HEK293 (cell line): ENCODE results near the gene CACNA2D4.

ENCODE experiments used
- CTCF ChIA-PET: fragments of 350-600 bp; formaldehyde crosslinking; extraction: SDS; loops from one replicate; lab custom pipeline; 2021; ENCODE audit warnings: antibody characterized with exemption; lab: Yijun Ruan, JAX
- POLR2A ChIA-PET: fragments of 300-600 bp; formaldehyde crosslinking; extraction: SDS; loops from one replicate; lab custom pipeline; 2020; ENCODE audit warnings: antibody characterized with exemption, inconsistent platforms; lab: Yijun Ruan, JAX
- H3K27ac ChIP-seq: fragments of 200-500 bp; sonication (Bioruptor generic); 2 replicates; pipeline ENCODE4 v1.5.1; 2014; ENCODE audit warnings: low read depth, low read length, control low read depth, inconsistent platforms; ENCODE audit errors: extremely low read depth
- H3K36me3 ChIP-seq, 2 experiments: fragments of 200-500 bp in 1 of 2; sonication (Bioruptor generic) in 1 of 2; 1 replicate in 1 of 2; 2 replicates in 1 of 2; pipeline ENCODE4 v1.5.1; 2014 to 2017; ENCODE audit warnings: inconsistent platforms in 2 of 2, low read length in 2 of 2; ENCODE audit not compliant: control insufficient read depth in 2 of 2, insufficient read depth in 1 of 2
- H3K4me1 ChIP-seq: fragments of 200-500 bp; sonication (Bioruptor generic); 2 replicates; pipeline ENCODE4 v1.5.1; 2014; ENCODE audit warnings: mild to moderate bottlenecking, low read length, inconsistent platforms; ENCODE audit not compliant: control insufficient read depth, insufficient read depth
- H3K4me3 ChIP-seq: 2 replicates; pipeline ENCODE4 v1.5.1; 2011; ENCODE audit warnings: low read depth, mild to moderate bottlenecking, control low read depth, low read length, moderate library complexity
- H3K9me3 ChIP-seq: fragments of 200-500 bp; sonication (Bioruptor generic); 2 replicates; pipeline ENCODE4 v1.5.1; 2014; ENCODE audit warnings: low read depth, low read length, inconsistent platforms; ENCODE audit not compliant: control insufficient read depth, insufficient read depth
- EGR2 ChIP-seq: fragments of 450-650 bp; formaldehyde crosslinking; IDR thresholded peaks from 2 replicates; pipeline ENCODE4 v1.5.1; 2016; ENCODE audit warnings: low read depth, missing biosample characterization, missing genetic modification characterization
- FEZF1 ChIP-seq: fragments of 450-650 bp; formaldehyde crosslinking; IDR thresholded peaks from 2 replicates; pipeline ENCODE4 v1.5.1; 2016; ENCODE audit warnings: missing biosample characterization, missing genetic modification characterization
- IKZF3 ChIP-seq: fragments of 450-650 bp; IDR thresholded peaks from 2 replicates; pipeline ENCODE4 v1.5.0; 2018; ENCODE audit warnings: missing biosample characterization, mild to moderate bottlenecking, missing genetic modification characterization, moderate library complexity
- MEIS1 ChIP-seq: sonication (generic); formaldehyde crosslinking; IDR thresholded peaks from 2 replicates; pipeline ENCODE4 v1.8.1; 2022; ENCODE audit warnings: missing genetic modification reagents, mild to moderate bottlenecking, borderline replicate concordance
- OVOL3 ChIP-seq: fragments of 450-650 bp; formaldehyde crosslinking; IDR thresholded peaks from 2 replicates; pipeline ENCODE4 v1.5.1; 2016; ENCODE audit warnings: missing biosample characterization, missing genetic modification characterization
- PRDM1 ChIP-seq: fragments of 450-650 bp; formaldehyde crosslinking; IDR thresholded peaks from 2 replicates; pipeline ENCODE4; 2016; ENCODE audit warnings: missing biosample characterization, missing genetic modification characterization
- RBAK ChIP-seq: fragments of 450-650 bp; formaldehyde crosslinking; IDR thresholded peaks from 2 replicates; pipeline ENCODE4 v1.5.1; 2016; ENCODE audit warnings: missing biosample characterization, missing genetic modification characterization
- ZEB2 ChIP-seq: fragments of 450-650 bp; formaldehyde crosslinking; IDR thresholded peaks from 2 replicates; pipeline ENCODE4 v1.5.1; 2016; ENCODE audit warnings: missing biosample characterization, missing genetic modification characterization
- ZNF112 ChIP-seq: fragments of 450-650 bp; formaldehyde crosslinking; IDR thresholded peaks from 2 replicates; pipeline ENCODE4 v1.5.0; 2017; ENCODE audit warnings: missing biosample characterization, missing genetic modification characterization
- ZNF16 ChIP-seq: fragments of 450-650 bp; formaldehyde crosslinking; IDR thresholded peaks from 2 replicates; pipeline ENCODE4 v1.5.1; 2016; ENCODE audit warnings: low read depth, missing biosample characterization, missing genetic modification characterization
- ZNF416 ChIP-seq: fragments of 450-650 bp; formaldehyde crosslinking; IDR thresholded peaks from 2 replicates; pipeline ENCODE4 v1.5.1; 2016; ENCODE audit warnings: missing biosample characterization, missing genetic modification characterization
- ZNF501 ChIP-seq: fragments of 450-650 bp; formaldehyde crosslinking; IDR thresholded peaks from 2 replicates; pipeline ENCODE4 v1.5.1; 2016; ENCODE audit warnings: missing biosample characterization, missing genetic modification characterization
- ZNF510 ChIP-seq: fragments of 450-650 bp; formaldehyde crosslinking; IDR thresholded peaks from 2 replicates; pipeline ENCODE4 v1.5.1; 2018; ENCODE audit warnings: mild to moderate bottlenecking, missing genetic modification characterization, missing biosample characterization; ENCODE audit not compliant: insufficient replicate concordance
- ZNF544 ChIP-seq: fragments of 450-650 bp; formaldehyde crosslinking; IDR thresholded peaks from 2 replicates; pipeline ENCODE4 v1.5.0; 2017; ENCODE audit warnings: missing biosample characterization, missing genetic modification characterization
- ZNF558 ChIP-seq: fragments of 450-650 bp; formaldehyde crosslinking; IDR thresholded peaks from 2 replicates; pipeline ENCODE4 v1.5.1; 2016; ENCODE audit warnings: missing biosample characterization, missing genetic modification characterization
- ZNF600 ChIP-seq: fragments of 450-650 bp; formaldehyde crosslinking; IDR thresholded peaks from 2 replicates; pipeline ENCODE4 v1.5.1; 2016; ENCODE audit warnings: missing biosample characterization, missing genetic modification characterization
- ZNF621 ChIP-seq: fragments of 450-650 bp; formaldehyde crosslinking; IDR thresholded peaks from 2 replicates; pipeline ENCODE4 v1.5.1; 2017; ENCODE audit warnings: missing biosample characterization, missing genetic modification characterization
- ZNF701 ChIP-seq: fragments of 450-650 bp; formaldehyde crosslinking; IDR thresholded peaks from 2 replicates; pipeline ENCODE4 v1.5.1; 2016; ENCODE audit warnings: missing biosample characterization, missing genetic modification characterization
- ZNF768 ChIP-seq: fragments of 450-650 bp; formaldehyde crosslinking; IDR thresholded peaks from 2 replicates; pipeline ENCODE4 v1.5.1; 2018; ENCODE audit warnings: missing biosample characterization, mild to moderate bottlenecking, missing genetic modification characterization
- ZNF776 ChIP-seq: fragments of 450-650 bp; formaldehyde crosslinking; IDR thresholded peaks from 2 replicates; pipeline ENCODE4 v1.5.0; 2017; ENCODE audit warnings: missing biosample characterization, missing genetic modification characterization, borderline replicate concordance
- TF ChIP-seq, protein P1 (sequence below): fragments of 450-650 bp; formaldehyde crosslinking; IDR thresholded peaks from 2 replicates; pipeline ENCODE4 v1.5.1; 2016; ENCODE audit warnings: missing biosample characterization, missing genetic modification characterization
- TF ChIP-seq, protein P2 (sequence below): fragments of 450-650 bp; formaldehyde crosslinking; IDR thresholded peaks from 2 replicates; pipeline ENCODE4 v1.5.1; 2016; ENCODE audit warnings: missing biosample characterization, missing genetic modification characterization
- TF ChIP-seq, protein P3 (sequence below): fragments of 450-650 bp; formaldehyde crosslinking; IDR thresholded peaks from 2 replicates; pipeline ENCODE4 v1.5.1; 2017; ENCODE audit warnings: missing biosample characterization, missing genetic modification characterization
- TF ChIP-seq, protein P4 (sequence below): fragments of 450-650 bp; IDR thresholded peaks from 2 replicates; pipeline ENCODE4 v1.5.1; 2018; ENCODE audit warnings: missing biosample characterization, mild to moderate bottlenecking, missing genetic modification characterization

Gene CACNA2D4

DNA sequence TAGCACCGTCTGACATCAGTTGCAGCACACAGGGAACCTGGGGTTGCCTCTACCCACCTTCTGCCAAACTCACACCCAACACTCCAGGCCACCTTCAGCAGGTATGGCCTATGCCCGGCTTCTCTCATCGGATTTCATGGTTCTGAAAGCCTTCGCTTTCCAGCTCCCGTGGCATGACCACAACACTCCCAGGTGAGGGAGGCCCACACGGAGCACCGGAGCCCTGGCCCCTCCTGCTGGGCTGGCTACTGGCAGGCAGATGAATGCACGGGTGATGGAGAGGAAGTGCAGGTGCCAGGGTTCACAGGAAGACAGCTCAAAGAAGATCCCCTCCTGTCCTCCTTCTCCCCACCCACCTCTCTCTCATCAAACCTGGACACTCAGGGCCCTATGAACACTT is 37.2 kb downstream of the CACNA2D4 start:
- no peaks in the 10 kb centered on the region for H3K9me3 ChIP-seq
- H3K4me1 ChIP-seq: no peaks in the 10 kb centered on the region
- TF ChIP-seq EGR2 (tag by site-specific recombination) (no peak), ZEB2 (tag by site-specific recombination) (no peak), FEZF1 (tag by site-specific recombination) (no peak), ZNF621 (tag by site-specific recombination) (no peak), ZNF558 (tag by site-specific recombination) (no peak), ZNF544 (no peak), ZNF600 (tag by site-specific recombination) (no peak), RBAK (tag by site-specific recombination) (no peak), ZNF768 (no peak), MEIS1 (no peak)
- TF ChIP-seq, protein P1, sequence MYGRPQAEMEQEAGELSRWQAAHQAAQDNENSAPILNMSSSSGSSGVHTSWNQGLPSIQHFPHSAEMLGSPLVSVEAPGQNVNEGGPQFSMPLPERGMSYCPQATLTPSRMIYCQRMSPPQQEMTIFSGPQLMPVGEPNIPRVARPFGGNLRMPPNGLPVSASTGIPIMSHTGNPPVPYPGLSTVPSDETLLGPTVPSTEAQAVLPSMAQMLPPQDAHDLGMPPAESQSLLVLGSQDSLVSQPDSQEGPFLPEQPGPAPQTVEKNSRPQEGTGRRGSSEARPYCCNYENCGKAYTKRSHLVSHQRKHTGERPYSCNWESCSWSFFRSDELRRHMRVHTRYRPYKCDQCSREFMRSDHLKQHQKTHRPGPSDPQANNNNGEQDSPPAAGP (tag by site-specific recombination): no peak
- TF ChIP-seq, protein P2, sequence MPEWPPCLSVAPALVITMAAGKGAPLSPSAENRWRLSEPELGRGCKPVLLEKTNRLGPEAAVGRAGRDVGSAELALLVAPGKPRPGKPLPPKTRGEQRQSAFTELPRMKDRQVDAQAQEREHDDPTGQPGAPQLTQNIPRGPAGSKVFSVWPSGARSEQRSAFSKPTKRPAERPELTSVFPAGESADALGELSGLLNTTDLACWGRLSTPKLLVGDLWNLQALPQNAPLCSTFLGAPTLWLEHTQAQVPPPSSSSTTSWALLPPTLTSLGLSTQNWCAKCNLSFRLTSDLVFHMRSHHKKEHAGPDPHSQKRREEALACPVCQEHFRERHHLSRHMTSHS (tag by site-specific recombination): no peak
- no peak overlapping the region for H3K4me3 ChIP-seq
- CTCF ChIA-PET: no interaction called here
- POLR2A ChIA-PET: interaction anchor here (0.5 kb wide), 1 partner anchor 1248 kb away, joined by 3 read pairs; no protein-coding TSS in a partner anchor
- H3K36me3 ChIP-seq: no peaks in the 10 kb centered on the region
- H3K27ac ChIP-seq: no peak overlapping the region

DNA sequence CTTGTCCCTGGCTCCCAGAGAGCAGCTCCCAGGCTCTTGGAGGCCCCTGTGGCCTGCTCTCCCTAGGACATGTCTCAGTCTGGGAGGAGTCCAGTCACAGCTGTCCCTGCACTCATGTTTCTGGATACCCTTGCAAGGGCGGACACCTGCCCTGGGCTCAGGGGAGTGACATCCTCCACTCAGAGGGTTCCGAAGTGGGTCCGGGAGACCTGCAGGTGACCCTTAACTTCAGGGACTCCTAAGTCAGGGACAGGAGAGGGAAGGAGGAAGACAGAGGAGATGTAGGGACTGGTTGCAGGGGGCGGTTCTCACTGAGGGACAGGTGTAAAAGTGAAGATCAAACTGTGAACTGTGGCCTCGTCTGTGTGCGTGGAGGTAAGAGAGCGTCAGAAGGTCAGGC is 37.6 kb downstream of the CACNA2D4 start:
- POLR2A ChIA-PET: interaction anchor here (0.5 kb wide), 1 partner anchor 1248 kb away, joined by 3 read pairs; no protein-coding TSS in a partner anchor
- no peak overlapping the region for H3K4me3 ChIP-seq
- TF ChIP-seq ZNF112 (tag by site-specific recombination) (no peak), PRDM1 (tag by site-specific recombination) (no peak), OVOL3 (tag by site-specific recombination) (no peak), ZNF416 (tag by site-specific recombination) (no peak), ZNF701 (tag by site-specific recombination) (no peak), ZNF16 (no peak), ZNF600 (tag by site-specific recombination) (no peak), IKZF3 (tag by site-specific recombination) (no peak), ZNF510 (tag by site-specific recombination) (no peak), ZNF501 (no peak), ZEB2 (tag by site-specific recombination) (no peak), ZNF776 (tag by site-specific recombination) (no peak)
- TF ChIP-seq, protein P3, sequence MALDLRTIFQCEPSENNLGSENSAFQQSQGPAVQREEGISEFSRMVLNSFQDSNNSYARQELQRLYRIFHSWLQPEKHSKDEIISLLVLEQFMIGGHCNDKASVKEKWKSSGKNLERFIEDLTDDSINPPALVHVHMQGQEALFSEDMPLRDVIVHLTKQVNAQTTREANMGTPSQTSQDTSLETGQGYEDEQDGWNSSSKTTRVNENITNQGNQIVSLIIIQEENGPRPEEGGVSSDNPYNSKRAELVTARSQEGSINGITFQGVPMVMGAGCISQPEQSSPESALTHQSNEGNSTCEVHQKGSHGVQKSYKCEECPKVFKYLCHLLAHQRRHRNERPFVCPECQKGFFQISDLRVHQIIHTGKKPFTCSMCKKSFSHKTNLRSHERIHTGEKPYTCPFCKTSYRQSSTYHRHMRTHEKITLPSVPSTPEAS (tag by site-specific recombination): no peak
- TF ChIP-seq, protein P1 (tag by site-specific recombination): no peak
- TF ChIP-seq, protein P4, sequence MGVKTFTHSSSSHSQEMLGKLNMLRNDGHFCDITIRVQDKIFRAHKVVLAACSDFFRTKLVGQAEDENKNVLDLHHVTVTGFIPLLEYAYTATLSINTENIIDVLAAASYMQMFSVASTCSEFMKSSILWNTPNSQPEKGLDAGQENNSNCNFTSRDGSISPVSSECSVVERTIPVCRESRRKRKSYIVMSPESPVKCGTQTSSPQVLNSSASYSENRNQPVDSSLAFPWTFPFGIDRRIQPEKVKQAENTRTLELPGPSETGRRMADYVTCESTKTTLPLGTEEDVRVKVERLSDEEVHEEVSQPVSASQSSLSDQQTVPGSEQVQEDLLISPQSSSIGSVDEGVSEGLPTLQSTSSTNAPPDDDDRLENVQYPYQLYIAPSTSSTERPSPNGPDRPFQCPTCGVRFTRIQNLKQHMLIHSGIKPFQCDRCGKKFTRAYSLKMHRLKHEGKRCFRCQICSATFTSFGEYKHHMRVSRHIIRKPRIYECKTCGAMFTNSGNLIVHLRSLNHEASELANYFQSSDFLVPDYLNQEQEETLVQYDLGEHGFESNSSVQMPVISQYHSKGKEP: no peak
- H3K27ac ChIP-seq: no peak overlapping the region
- no peaks in the 10 kb centered on the region for H3K36me3 ChIP-seq
- no peaks in the 10 kb centered on the region for H3K4me1 ChIP-seq
- CTCF ChIA-PET: no interaction called here
- no peaks in the 10 kb centered on the region for H3K9me3 ChIP-seq
